GM10266 (cell line): Measurements from ENCODE around the gene SPATA1.

Source experiments
- DNase-seq: peaks from one replicate; pipeline ENCODE4 v3.0.0; 2012; ENCODE audit errors: extremely low spot score
- CTCF ChIP-seq: IDR thresholded peaks from 2 replicates; pipeline ENCODE4 v1.5.1; 2012; ENCODE audit warnings: mild to moderate bottlenecking, low read depth; ENCODE audit not compliant: control insufficient read depth, insufficient read depth; ENCODE audit errors: missing control alignments

Gene SPATA1

GRCh38 chr1:84541679-84542078 lies 35.5 kb downstream of the SPATA1 start:
- peak; percentile 15 for TF ChIP-seq CTCF
- DNase-seq = no peak

GRCh38 chr1:84550826-84551225 lies 44.6 kb downstream of the SPATA1 start:
- no peak for TF ChIP-seq CTCF
- no peak for DNase-seq

- no peak for DNase-seq
- no peak for TF ChIP-seq CTCF
Observed at GRCh38 chr1:84569216-84569615, 63.0 kb downstream of the SPATA1 start.

GRCh38 chr1:84570436-84571149 lies 64.4 kb downstream of the SPATA1 start:
- no peak for TF ChIP-seq CTCF
- DNase-seq = no peak

- no peak for TF ChIP-seq CTCF
- DNase-seq = no peak
Observed at GRCh38 chr1:84571150-84571535, 65.0 kb downstream of the SPATA1 start.

- no peak for DNase-seq
- no peak for TF ChIP-seq CTCF
Observed at GRCh38 chr1:84573481-84573966, 67.3 kb downstream of the SPATA1 start.

GRCh38 chr1:84573967-84574842 lies 68.0 kb downstream of the SPATA1 start, which contains the start of gene CTBS:
Gene CTBS, minus strand, starts transcription at chr1:84574440. Its CDS starts 25 bp downstream, at chr1:84574415.
- no peak for TF ChIP-seq CTCF
- DNase-seq = peak; percentile 95
